GDM1 (cell line): ENCODE results near the gene CCDC88C.

Experiments used
- DNase-seq: peaks from one replicate; lab custom pipeline; 2025; lab: John Stamatoyannopoulos, UW

CCDC88C gene

DNA sequence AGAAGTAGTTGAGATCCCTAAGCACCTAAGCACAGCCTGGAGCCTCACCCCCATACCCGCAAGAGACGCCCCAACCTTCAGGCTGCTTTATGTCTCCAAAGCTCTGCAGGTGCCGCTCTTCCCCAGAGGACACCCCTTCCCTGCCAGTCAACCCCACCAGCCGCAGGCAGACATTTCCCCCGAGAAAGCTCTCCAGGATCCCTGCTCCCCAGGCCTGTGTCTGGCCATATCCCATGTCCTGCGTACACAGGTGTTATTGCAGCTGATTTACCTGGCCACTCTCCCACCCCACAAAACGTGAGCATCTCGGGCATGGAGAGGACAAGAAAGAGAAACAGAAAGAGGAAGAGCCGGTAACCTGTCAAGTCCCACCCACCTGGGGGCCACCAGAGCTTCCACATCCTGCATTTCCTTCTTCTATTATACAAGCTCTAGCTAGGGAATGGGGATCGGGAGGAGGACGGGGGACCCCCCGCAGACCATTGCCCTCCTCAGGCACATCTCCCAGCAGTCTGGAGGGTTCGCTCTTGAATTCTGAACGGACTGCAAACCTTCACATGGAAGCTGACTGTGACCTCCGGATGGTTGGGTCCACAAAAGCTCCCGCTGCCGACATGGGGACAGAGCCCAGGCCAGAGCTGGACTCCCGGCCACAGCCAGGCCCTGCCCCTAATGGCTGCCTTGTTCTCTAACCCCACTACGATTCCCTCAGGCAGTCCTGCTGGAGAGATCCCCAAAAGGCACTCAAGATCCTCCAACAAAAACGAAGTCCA, 17.6 kb downstream of the CCDC88C start:
- no peak for DNase-seq

DNA sequence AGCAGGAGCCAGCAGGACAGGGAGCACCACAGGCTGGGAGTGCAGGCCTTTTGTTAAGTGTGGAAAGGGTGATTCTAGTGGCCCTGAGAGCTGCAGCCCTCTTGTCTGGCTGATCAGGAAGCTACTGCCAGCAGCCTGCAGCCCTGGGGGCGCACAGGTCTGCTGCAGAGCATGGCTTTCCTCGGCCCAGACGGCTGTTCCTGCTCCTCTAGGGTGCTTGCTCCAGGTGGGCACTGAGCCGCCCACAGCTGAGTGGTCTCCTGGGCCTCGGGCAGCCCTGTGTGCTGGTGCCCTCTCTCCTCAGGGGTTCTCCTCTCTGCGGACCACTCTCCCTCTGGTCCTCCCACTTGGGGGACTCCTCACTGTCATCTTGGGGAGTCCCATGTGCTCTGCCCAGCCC, 18.9 kb downstream of the CCDC88C start:
- no peak for DNase-seq

GRCh38 chr14:91397965-91398591, 19.5 kb downstream of the CCDC88C start:
- DNase-seq: no peak

DNA sequence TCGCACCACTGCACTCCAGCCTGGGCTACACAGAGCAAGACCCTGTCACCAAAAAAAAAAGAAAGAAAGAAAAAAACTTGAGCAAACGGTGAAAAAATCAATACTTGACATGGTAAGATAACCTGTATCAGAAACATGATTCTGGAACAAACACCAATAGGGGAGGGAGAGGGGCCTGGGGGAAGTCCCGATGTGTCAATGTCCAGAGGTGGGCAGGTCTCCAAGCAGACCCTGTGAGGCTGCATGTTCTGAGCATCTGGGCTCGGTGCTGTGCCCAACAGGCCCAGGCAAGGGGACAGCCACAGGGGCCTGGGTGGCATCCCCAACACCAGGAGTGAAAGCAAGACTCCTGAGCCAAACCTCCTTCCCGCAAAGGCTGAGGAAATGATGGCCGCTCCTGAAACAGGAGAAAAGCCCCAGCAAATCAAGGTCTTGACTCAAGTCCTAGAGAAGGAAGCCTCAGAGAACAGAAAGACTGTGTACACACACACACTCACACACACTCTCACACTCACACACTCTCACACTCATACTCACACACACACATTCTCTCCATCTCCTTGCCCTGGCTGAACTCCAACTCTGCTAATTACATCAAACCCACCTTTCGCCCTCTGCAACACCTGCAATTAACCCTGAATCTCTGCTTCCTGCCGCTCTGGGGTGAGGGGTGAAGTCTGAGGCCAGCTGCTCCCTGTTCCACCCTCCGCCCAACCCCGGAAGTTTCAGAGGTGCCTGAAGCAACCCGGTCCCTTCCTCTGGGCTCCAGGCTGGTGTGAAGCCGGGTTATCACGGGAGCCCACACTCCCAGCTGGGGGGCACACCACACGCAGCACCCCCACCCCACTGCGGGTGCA, 20.4 kb downstream of the CCDC88C start:
- DNase-seq: no peak

- peak; percentile 15 for DNase-seq
These were observed 21.5 kb downstream of the CCDC88C start for GRCh38 chr14:91396013-91396660.

DNA sequence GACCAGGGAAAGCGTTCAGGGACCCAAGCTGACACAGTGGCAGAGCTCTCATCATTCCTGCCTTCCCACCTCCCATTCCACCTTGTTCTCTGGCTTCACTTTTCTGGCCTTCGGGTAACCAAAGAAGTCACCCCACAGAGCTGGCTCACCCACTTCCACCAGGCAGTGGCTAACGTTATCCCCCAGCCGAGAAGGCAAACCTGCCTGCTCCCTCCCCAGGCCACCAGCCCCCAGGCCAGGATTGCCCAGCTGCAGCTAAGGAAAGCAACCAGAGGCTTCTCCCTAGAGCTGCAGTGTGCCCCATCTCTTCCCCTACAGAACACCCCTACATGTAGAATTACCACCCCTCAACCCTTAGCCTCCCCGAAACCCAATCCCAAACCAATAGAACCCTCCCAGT, 22.2 kb downstream of the CCDC88C start:
- no peak for DNase-seq

GRCh38 chr14:91394105-91395081, 23.2 kb downstream of the CCDC88C start:
- DNase-seq: no peak

- DNase-seq: no peak
These were observed 24.9 kb downstream of the CCDC88C start for GRCh38 chr14:91392623-91393303.

DNA sequence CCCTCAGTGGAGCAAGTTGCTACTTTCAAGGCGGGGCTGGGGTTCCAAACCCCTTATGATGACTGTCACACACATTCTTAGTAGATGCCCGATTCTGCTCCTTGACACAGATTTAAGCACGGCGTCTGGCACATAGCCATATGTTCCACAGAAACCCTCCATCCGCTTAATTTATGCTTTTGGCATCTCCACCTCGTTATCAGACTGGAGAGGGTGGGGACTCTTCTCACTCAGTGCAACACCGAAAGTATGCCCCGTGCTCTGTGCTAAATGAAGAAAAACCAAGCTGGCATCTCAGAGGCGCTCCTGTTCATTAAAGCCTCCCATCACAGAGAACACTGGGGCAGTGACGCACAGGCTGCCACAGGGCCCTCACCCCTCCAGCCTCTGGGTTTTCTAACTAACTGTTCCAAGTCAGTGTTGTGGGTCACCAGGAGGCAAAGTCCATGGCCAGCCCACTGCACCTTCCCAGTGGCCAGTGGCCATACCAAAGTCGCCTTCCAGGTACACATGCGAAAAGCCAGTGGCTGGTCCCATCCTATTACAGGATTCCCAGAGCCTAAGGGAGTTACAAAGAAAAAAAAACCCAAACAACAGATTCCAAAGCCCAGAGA, 27.3 kb downstream of the CCDC88C start:
- no peak for DNase-seq

- no peak for DNase-seq
These were observed 28.5 kb downstream of the CCDC88C start for GRCh38 chr14:91389150-91389549.

- DNase-seq: peak; percentile 56
These were observed 29.1 kb downstream of the CCDC88C start for GRCh38 chr14:91388551-91388975.

DNA sequence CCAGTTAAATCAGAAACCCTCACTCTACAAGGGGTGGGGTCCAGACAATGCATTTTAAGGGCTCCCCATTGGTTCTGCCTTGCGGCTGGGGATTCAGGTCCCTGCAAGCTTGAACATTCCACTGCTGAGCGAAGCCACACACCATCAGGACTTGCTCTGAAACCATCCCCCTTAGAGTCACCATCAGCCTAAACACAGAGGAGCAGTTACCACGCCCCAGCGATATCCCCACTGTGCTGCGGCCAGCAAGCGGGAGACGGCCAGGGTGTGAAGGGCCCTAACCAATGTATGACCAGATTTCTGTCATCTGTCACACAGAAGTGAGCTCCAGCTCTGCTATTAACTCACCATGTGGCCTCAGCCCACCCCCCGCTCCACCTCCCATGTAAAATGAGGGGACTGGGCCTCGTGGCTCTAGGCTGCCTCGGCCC, 29.7 kb downstream of the CCDC88C start:
- DNase-seq: no peak

DNA sequence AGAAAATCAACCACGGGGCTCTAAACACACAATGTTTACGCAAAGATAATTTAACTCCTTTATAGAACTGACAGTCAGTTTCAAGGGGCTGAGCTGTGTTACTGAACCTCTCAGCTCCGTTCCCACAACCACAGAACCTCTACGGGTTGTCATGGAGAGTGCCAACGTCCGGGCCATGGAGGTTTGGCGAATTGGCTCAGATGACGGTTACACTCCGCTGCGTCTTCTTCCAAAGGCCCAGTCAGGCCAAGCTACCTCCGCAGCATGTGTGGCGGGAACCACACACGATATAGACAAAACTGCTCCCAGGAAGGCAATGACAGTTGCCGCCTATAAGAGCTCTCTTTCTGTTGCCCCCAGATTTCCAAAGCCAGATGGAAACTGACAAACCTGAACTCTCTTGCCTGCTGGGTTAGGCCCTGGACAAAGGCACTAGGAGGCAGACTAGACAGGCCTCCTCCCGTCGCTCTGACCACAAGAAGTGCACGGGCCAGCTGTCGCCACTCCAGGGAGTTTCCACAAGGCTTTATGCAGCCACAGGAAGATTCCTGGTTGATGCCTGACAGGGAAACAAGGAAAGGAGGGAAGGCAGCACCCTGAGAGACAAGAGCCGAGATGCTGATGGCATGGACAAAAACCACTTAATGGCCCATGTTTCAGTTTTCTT, 30.3 kb downstream of the CCDC88C start:
- no peak for DNase-seq

- no peak for DNase-seq
These were observed 31.9 kb downstream of the CCDC88C start for GRCh38 chr14:91385697-91386096.

- no peak for DNase-seq
These were observed 32.4 kb downstream of the CCDC88C start for GRCh38 chr14:91385224-91385623.

GRCh38 chr14:91383439-91383838, 34.2 kb downstream of the CCDC88C start:
- no peak for DNase-seq

DNA sequence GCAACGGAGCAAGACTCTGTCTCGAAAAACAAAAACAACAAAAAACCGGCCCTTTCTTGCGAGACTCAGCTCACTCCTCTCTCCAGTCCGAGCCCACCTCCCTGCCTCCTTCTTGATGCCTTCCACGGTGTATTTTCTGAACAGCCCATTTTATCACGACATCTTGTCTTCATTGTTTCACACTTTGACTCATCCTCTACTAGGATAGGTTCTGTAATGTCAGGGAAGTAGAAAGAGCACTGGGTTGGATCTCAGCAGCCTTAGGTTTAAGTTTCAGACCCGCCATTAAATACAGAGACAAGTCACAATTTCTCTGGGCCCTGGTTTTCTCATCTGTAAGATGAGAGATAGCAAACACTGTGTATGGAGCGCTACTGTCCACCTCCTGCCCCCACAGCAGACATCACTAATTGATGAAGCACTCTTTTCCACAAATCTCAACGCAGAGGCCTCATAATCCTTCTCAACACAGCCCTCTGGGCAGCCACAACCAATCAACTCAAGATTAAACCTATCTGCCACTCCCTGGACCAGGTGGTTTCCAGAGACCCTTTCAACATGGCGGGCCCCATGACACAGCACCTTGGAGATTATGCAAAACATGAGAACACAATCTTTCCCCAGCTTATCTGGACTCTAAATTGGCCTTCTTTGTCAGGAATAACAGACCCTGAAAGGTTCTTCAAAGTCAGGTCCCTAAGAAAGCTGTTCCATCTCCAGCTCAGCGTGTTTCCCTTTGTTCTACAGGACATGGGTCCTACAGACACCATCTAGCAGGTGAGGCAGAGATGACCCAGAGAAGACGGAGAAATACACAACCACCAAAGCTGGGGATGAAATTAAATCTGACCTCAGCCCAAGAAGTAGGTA, 35.6 kb downstream of the CCDC88C start:
- DNase-seq: no peak

DNA sequence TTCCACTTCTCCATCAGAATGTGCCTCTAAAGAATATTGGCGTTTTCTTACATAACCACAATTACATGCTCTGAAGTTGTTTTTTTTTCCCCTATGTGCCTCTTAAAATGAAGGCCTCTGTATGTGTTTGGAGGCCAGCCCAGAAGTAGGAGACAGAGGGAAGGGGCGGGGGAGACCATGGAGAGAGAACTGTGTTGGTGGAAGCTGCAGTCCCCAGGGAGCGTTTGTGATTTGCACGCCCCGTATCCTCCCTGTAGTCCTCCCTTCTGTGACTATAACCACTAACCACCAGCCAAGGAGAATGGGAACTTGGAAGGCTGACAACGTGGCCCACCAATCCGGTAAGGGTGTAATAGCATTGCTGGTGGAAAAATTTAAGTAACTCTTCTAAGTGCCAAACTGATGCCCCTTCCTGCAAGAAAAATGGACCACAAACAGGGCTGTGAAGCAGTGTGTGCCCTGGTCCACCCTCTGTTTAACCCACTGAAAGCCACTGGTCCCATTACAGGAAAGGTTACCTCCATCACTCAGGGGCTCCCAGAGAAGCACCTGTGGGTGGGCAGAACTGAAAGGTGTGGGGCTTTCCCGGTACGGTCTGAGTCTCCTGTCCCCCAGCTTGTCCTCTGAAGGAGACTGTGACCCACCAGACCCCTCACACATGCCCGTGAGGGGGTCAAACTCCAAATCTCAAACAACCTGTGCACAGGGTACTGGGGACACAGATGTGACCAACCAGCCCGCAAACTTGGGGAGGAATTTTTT, 36.8 kb downstream of the CCDC88C start:
- no peak for DNase-seq
